ENCODE measurements around the gene CDK19.

The CDK19 gene

GRCh38 chr6:110566346-110567125 is 248.7 kb downstream of the CDK19 start:
- no peak for TF ChIP-seq OSR1 (CRISPR knock-in tag; IDR thresholded peaks at IDR 0.05)
- TF ChIP-seq CSRNP3 (CRISPR knock-in tag; IDR thresholded peaks at IDR 0.05): no peak
- TF ChIP-seq ZFP3 (CRISPR knock-in tag; IDR thresholded peaks at IDR 0.05): no peak
- TF ChIP-seq GLIS3 (CRISPR knock-in tag; IDR thresholded peaks at IDR 0.05): no peak
- TF ChIP-seq BACH2 (CRISPR knock-in tag; IDR thresholded peaks at IDR 0.05; ENCODE audit: borderline replicate concordance): no peak
- no peak for TF ChIP-seq TSHZ2 (CRISPR knock-in tag; IDR thresholded peaks at IDR 0.05)
- no peak for TF ChIP-seq POU6F1 (CRISPR knock-in tag; IDR thresholded peaks at IDR 0.05; ENCODE audit: borderline replicate concordance, low read depth)
- no peak for TF ChIP-seq ZNF70 (CRISPR knock-in tag; IDR thresholded peaks at IDR 0.05)
- no peak for TF ChIP-seq ZNF565 (CRISPR knock-in tag; conservative IDR thresholded peaks at IDR 0.05; ENCODE audit: low read depth)
- peak; percentile 61 for ATAC-seq

- no peak for TF ChIP-seq GLIS3 (CRISPR knock-in tag; IDR thresholded peaks at IDR 0.05)
- TF ChIP-seq CSDC2 (CRISPR knock-in tag; IDR thresholded peaks at IDR 0.05): no peak
- no peak for TF ChIP-seq CREB5 (CRISPR knock-in tag; IDR thresholded peaks at IDR 0.05; ENCODE audit: low read depth)
- no peak for TF ChIP-seq ZFP30 (CRISPR knock-in tag; IDR thresholded peaks at IDR 0.05)
- TF ChIP-seq BACH2 (CRISPR knock-in tag; IDR thresholded peaks at IDR 0.05; ENCODE audit: borderline replicate concordance): no peak
- TF ChIP-seq ARNTL (CRISPR knock-in tag; IDR thresholded peaks at IDR 0.05; ENCODE audit: borderline replicate concordance, low read depth): no peak
- no peak for TF ChIP-seq ZNF8 (CRISPR knock-in tag; IDR thresholded peaks at IDR 0.05)
- TF ChIP-seq TOX (CRISPR knock-in tag; IDR thresholded peaks at IDR 0.05; ENCODE audit: borderline replicate concordance): no peak
- TF ChIP-seq ZC3H10 (CRISPR knock-in tag; IDR thresholded peaks at IDR 0.05): no peak
- no peak for TF ChIP-seq SNAI2 (CRISPR knock-in tag; IDR thresholded peaks at IDR 0.05)
- TF ChIP-seq ISL1 (CRISPR knock-in tag; IDR thresholded peaks at IDR 0.05): no peak
- TF ChIP-seq ZNF565 (CRISPR knock-in tag; conservative IDR thresholded peaks at IDR 0.05; ENCODE audit: low read depth): no peak
- no peak for TF ChIP-seq PPARA (CRISPR knock-in tag; IDR thresholded peaks at IDR 0.05; ENCODE audit: borderline replicate concordance)
- TF ChIP-seq ZNF70 (CRISPR knock-in tag; IDR thresholded peaks at IDR 0.05): no peak
- TF ChIP-seq POU6F1 (CRISPR knock-in tag; IDR thresholded peaks at IDR 0.05; ENCODE audit: borderline replicate concordance, low read depth): no peak
Measured at GRCh38 chr6:110564703-110565421, 250.4 kb downstream of the CDK19 start.

GRCh38 chr6:110563711-110564110 is 251.6 kb downstream of the CDK19 start:
- no peak for ATAC-seq
- TF ChIP-seq ZNF70 (CRISPR knock-in tag; IDR thresholded peaks at IDR 0.05) (no peak), ZNF565 (CRISPR knock-in tag; conservative IDR thresholded peaks at IDR 0.05; ENCODE audit: low read depth) (no peak), TOX (CRISPR knock-in tag; IDR thresholded peaks at IDR 0.05; ENCODE audit: borderline replicate concordance) (no peak), PATZ1 (CRISPR knock-in tag; IDR thresholded peaks at IDR 0.05; ENCODE audit: borderline replicate concordance) (no peak), ESRRG (CRISPR knock-in tag; IDR thresholded peaks at IDR 0.05) (no peak), CSRNP3 (CRISPR knock-in tag; IDR thresholded peaks at IDR 0.05) (no peak), BACH2 (CRISPR knock-in tag; IDR thresholded peaks at IDR 0.05; ENCODE audit: borderline replicate concordance) (no peak), ZNF8 (CRISPR knock-in tag; IDR thresholded peaks at IDR 0.05) (no peak), ZFP30 (CRISPR knock-in tag; IDR thresholded peaks at IDR 0.05) (no peak), OSR1 (CRISPR knock-in tag; IDR thresholded peaks at IDR 0.05) (no peak), RARB (CRISPR knock-in tag; IDR thresholded peaks at IDR 0.05) (no peak), ISL1 (CRISPR knock-in tag; IDR thresholded peaks at IDR 0.05) (no peak), GLIS3 (CRISPR knock-in tag; IDR thresholded peaks at IDR 0.05) (no peak), CSDC2 (CRISPR knock-in tag; IDR thresholded peaks at IDR 0.05) (no peak)

More at GRCh38 chr6:110564703-110565421, 250.4 kb downstream of the CDK19 start:
- ATAC-seq: no peak
